Stimulated activated naive CD4-positive, alpha-beta T cell treated with Interleukin-2 at 50 U/mL for 16 hours (primary cell): Measurements from ENCODE around the gene GLIPR1.
"Not testable (repeated sequence)": the region's sequence is repeated elsewhere in the genome, so short reads cannot be mapped to it uniquely, and the experiment has no call there.

Experiments
- DNase-seq: peaks from one replicate; lab custom pipeline; 2025; lab: John Stamatoyannopoulos, UW

GLIPR1 gene

DNA sequence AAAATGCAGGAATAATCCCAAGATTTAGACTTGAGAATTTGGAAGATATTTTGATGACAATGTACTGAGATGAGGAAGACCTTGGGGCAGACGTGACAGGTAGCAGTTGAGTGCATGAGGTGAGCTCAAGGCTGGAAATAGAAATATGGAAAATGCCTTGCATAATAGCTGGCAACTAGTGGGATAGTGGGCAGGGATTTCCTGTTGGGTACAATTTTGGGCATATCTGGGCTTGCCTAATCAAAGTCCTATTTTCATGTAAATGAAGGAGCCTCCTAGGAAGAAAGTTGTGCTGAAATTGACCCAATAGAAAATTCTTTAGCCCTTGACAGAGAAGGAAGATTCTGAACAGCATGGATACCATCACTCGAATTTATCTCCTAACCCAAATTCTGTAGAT lies 6.4 kb upstream of the GLIPR1 start:
- DNase-seq = no peak

GRCh38 chr12:75476071-75476470 lies 4.5 kb upstream of the GLIPR1 start:
- peak; percentile 39 for DNase-seq

- no peak for DNase-seq
Measured at GRCh38 chr12:75477137-75477536, 3.4 kb upstream of the GLIPR1 start.

GRCh38 chr12:75478116-75478794 lies 2.3 kb upstream of the GLIPR1 start:
- peak; percentile 25 for DNase-seq

DNA sequence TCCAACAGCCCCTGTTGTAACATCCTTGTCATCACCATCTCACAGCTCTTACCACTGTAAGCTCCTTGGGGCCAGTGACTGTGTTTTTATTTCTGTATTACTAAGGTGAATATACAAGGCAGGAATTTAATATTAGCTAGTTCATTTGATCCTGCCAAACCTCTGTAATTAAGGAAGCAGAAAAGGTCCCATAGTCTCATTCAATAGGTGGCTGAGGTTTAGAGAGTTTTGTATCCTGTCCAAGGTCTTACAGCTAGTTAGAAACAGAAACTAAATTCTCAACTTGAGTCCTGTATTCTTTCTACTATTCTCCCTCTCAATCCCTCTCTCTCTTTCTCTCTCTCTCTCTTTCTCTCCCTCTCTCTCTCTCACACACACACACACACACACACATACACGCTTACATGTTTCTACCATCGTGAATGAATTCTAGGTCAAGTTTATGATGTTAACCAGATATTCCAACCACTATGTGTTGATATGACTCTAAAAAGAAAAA lies 543 bp upstream of the GLIPR1 start:
- no peak for DNase-seq

- DNase-seq = no peak
Measured at GRCh38 chr12:75481013-75481705, 604 bp downstream of the GLIPR1 start.

DNA sequence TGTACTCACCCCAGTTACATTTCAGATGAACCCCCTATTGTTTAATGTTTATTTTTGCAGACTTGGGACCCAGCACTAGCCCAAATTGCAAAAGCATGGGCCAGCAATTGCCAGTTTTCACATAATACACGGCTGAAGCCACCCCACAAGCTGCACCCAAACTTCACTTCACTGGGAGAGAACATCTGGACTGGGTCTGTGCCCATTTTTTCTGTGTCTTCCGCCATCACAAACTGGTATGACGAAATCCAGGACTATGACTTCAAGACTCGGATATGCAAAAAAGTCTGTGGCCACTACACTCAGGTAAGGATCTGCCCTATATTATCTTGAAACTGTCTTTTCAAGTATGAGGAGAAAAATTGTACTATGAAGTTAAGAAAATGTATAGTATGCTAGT lies 1.2 kb downstream of the GLIPR1 start:
- DNase-seq = no peak

DNA sequence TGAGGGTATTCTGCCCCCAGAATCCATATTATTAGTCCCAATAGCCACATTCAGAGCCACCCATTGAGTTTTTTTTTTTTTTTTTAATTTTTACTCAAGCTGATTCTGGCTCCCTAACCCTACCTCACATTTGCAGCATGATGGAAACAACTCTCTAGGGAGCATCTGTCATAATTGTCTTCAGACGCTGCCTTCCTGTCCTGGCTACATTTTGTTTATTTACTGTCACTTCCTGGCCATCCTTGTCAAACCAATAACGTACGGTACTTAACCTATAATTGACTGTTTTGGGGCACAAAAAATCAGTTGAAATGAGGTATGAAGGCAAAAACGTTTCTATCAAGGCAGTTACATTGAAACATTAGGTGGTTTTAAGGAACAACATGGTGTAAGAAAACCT lies 2.1 kb downstream of the GLIPR1 start:
- DNase-seq = no peak

GRCh38 chr12:75483431-75483830 lies 2.9 kb downstream of the GLIPR1 start:
- DNase-seq = no peak

- not testable (repeated sequence) for DNase-seq
Measured at GRCh38 chr12:75484450-75484849, 3.9 kb downstream of the GLIPR1 start.

- DNase-seq = no peak
Measured at GRCh38 chr12:75487308-75487707, 6.8 kb downstream of the GLIPR1 start.

DNA sequence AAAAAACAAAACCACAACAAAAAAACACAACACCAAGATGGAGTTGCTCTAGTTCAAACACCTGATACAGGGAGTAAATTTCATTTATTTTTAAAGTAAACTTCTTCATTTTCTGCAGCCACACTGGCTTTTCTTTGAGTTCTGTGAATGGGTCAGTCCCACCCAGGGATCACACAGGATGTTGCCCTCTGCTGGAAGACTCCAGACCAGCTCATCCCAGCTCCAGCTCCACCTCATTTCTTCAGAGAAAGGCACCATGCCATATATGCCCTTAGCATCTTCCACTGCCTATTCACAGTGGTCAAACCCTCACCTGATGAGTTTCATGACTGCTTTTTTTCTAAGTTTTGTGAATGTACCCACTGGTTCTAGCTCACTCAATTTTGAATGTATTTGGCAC lies 8.0 kb downstream of the GLIPR1 start:
- DNase-seq = no peak

GRCh38 chr12:75489187-75489586 lies 8.6 kb downstream of the GLIPR1 start:
- DNase-seq = no peak

- peak; percentile 39 for DNase-seq
Measured at GRCh38 chr12:75489613-75490210, 9.2 kb downstream of the GLIPR1 start.

DNA sequence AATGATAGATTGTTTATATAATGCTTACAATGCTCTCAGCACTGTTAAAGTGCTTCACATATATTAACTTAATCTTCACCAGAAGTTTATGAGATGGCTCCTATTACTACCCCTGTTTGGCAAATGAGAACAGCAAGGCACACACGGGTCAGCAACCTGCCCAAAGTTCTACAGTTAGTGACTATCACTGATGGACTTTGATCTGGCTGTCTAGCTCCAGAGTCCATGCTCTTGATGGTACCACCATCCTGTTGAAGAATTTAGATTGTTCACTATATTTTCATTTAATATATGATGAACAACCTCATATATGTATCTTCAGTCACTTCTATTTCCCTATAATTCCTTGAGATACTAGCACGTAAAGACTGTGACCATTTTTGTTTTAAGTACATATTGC lies 10.6 kb downstream of the GLIPR1 start:
- DNase-seq = no peak

DNA sequence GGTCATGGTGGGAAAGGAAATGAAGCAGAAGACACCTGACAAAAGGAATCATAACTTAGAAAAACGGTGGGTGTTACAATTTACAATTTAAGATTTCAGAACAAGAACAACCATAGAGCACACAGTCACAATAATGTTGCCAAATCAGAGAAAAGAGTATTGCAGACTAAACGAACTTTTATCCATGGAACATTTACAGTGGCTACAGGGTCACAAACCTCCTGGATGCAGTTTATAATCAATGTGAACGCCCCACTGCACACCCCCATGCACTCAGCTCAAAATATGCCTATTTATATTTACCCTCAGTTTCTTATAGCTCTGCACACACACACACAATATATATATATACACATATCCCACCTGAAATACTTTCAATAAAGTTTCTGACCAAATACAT lies 22.9 kb downstream of the GLIPR1 start:
- DNase-seq = no peak

- no peak for DNase-seq
Measured at GRCh38 chr12:75503866-75504265, 23.3 kb downstream of the GLIPR1 start.

DNA sequence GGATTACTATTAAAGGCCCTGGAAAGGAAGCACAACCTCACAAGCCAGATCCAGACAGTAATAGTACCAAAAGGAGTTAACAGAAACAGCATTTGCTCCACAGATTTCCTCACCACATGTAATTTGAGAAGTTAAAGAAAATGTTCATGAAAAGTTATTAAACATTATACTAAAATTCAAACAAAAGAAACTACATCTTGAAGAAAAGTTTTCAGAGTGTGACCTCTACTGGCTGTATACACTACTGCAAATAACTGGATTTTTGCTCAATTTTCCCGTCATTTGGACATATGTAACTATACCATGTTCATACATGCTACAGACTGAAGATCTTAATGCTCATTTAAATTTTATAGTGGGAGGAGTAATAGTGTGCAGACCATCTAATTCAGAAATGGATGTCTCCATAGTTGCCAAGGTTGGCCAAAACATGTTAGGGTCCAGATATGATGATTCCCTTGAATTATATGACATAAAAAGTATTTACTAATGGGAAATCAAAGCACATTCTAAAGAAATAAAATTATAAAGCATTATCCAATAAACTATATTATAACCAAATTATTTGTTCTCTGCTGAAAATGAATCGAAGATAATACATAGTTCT lies 25.3 kb downstream of the GLIPR1 start:
- DNase-seq = no peak

DNA sequence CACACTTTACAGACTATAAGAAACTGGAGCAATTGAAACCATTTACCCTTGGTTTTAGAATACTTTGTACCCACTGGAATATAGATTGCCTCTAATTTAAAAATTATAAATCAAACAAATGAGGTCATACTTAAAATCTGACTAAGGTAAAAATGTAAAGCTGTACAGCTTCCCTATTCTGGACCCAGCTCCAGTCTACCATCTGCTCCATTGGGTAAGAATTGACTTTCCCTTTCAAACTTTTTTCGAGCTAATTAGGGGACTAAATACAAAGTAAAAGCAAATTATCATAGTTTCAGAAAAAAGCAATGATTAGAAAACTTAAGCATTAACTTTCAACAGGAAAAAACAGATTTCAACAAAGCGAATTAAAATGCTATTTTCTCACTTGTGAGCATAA lies 26.5 kb downstream of the GLIPR1 start:
- DNase-seq = no peak

DNA sequence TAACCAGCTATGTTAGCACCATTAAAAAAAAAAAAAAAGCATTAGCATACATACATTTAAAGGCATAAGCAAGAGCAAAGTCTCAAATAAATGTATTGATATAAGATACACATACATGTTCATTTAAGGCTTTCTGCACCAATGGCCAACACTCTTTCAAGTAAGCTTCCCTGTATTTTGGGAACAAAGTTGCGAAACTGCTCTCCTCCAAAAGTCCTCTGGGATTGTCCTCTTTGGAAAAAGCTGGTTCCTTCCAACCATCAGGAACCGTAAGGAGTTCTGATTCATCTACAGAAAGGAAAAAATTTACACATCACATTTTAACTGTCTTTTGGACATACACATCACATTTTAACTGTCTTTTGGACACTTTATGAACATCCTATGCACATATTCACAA lies 27.6 kb downstream of the GLIPR1 start:
- no peak for DNase-seq

- no peak for DNase-seq
Measured at GRCh38 chr12:75509621-75510020, 29.1 kb downstream of the GLIPR1 start.

DNA sequence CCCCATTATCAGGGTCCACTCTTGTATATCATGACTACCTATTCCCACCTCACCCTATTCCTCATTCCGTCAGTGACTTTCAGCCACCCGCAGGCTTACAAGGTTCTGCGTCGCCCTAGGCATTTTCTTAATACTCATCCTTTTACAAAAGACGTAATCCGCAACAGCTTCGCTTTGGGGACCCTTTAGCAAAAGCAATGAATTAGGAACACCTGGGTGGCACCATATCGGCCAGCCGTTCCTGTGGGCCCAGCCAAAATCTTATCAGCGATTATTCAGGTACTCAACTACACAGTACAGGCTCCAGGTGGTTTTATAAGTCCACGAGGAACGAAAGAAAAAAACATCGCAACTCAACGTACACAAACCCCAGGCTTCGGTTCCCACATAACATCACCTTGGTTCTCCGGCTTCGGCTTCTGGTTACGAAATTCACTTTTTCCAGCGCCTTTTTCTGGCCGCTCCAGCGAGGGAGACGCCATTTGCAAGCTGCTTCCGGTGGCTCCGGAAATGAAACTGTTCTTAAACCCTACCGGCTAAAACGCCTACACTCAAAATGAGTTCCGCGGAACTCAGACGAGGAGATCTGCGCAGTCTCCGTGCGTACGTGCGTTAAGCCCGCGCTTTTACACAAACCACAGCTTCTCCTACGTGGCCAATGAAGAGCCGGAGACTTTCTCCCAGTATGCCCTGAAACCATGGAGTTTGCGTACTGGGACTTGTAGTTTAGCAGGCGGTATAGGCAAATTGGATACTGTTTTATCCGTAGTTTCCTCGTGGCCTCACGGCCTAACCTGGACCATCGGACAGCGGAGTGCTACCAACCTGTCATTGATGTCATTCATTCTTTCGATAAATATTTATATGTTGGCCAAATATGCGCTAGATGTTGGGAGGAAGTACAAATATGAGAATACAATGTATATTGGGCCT lies 30.8 kb downstream of the GLIPR1 start, which contains the start of gene KRR1:
Gene KRR1, minus strand, starts transcription at position 494 of the 933 bp plus-strand sequence. Its CDS starts 12 bp downstream, at position 482.
- DNase-seq = peak; percentile 89
